H9 (cell line): Measurements from ENCODE around the gene SLC25A11. TPM values are rescaled to one million over a fixed set of nuclear protein-coding genes. Genes with fewer than 3 reads are reported as not detected.

Source experiments
- DNase-seq: peaks from one replicate; pipeline ENCODE4 v3.0.0-alpha.2; 2017
- H2AFZ ChIP-seq: one replicate; pipeline ENCODE4 v1.6.1; 2013; ENCODE audit warnings: mild to moderate bottlenecking, low read length, control low read depth, moderate library complexity
- H2AK5ac ChIP-seq: 2 replicates; pipeline ENCODE4 v1.6.1; 2013; ENCODE audit warnings: low read length, control low read depth, mixed read lengths; ENCODE audit not compliant: insufficient read length
- H2BK120ac ChIP-seq: one replicate; pipeline ENCODE4 v1.6.1; 2013; ENCODE audit warnings: low read depth, mild to moderate bottlenecking, low read length, control low read depth, inconsistent platforms; ENCODE audit not compliant: poor library complexity, severe bottlenecking
- H2BK12ac ChIP-seq: 2 replicates; pipeline ENCODE4 v1.6.1; 2013; ENCODE audit warnings: low read length, control low read depth, mixed read lengths, low read depth; ENCODE audit not compliant: insufficient read length
- H2BK15ac ChIP-seq: 2 replicates; pipeline ENCODE4 v1.6.1; 2013; ENCODE audit warnings: low read depth, low read length, control low read depth
- H2BK20ac ChIP-seq: one replicate; pipeline ENCODE4 v1.6.1; 2013; ENCODE audit warnings: low read depth, mild to moderate bottlenecking, low read length, control low read depth, inconsistent platforms; ENCODE audit not compliant: poor library complexity, severe bottlenecking
- H2BK5ac ChIP-seq: 2 replicates; pipeline ENCODE4 v1.6.1; 2013; ENCODE audit warnings: low read length, control low read depth, mixed read lengths; ENCODE audit not compliant: insufficient read length
- H3K14ac ChIP-seq: 2 replicates; pipeline ENCODE4 v1.6.1; 2013; ENCODE audit warnings: low read length, control low read depth; ENCODE audit not compliant: insufficient read depth
- H3K18ac ChIP-seq: 2 replicates; pipeline ENCODE4 v1.6.1; 2013; ENCODE audit warnings: low read depth, mild to moderate bottlenecking, mixed read lengths, low read length, control low read depth; ENCODE audit not compliant: insufficient read length
- H3K23ac ChIP-seq: 2 replicates; pipeline ENCODE4 v1.6.1; 2013; ENCODE audit warnings: low read length, control low read depth, mixed read lengths, low read depth; ENCODE audit not compliant: insufficient read length
- H3K23me2 ChIP-seq: 2 replicates; pipeline ENCODE4 v1.6.1; 2013; ENCODE audit warnings: low read depth, mild to moderate bottlenecking, mixed read lengths, low read length, control low read depth; ENCODE audit not compliant: insufficient read length, poor library complexity, severe bottlenecking
- H3K27ac ChIP-seq: 2 replicates; pipeline ENCODE4 v1.5.1; 2013; ENCODE audit warnings: low read length, control low read depth, mixed read lengths, low read depth; ENCODE audit not compliant: insufficient read length
- H3K27me3 ChIP-seq: 2 replicates; pipeline ENCODE4 v1.6.1; 2013; ENCODE audit warnings: low read length, control low read depth, inconsistent platforms; ENCODE audit not compliant: insufficient read depth
- H3K4ac ChIP-seq: 2 replicates; pipeline ENCODE4 v1.6.1; 2013; ENCODE audit warnings: low read depth, mild to moderate bottlenecking, control low read depth, inconsistent platforms, low read length, moderate library complexity
- H3K4me1 ChIP-seq: 2 replicates; pipeline ENCODE4 v1.6.1; 2013; ENCODE audit warnings: low read length, control low read depth, inconsistent platforms; ENCODE audit not compliant: insufficient read depth
- H3K4me2 ChIP-seq: 2 replicates; pipeline ENCODE4 v1.6.1; 2013; ENCODE audit warnings: low read length, control low read depth, mixed read lengths; ENCODE audit not compliant: insufficient read length, insufficient read depth
- H3K56ac ChIP-seq: 2 replicates; pipeline ENCODE4 v1.6.1; 2013; ENCODE audit warnings: low read depth, mild to moderate bottlenecking, mixed read lengths, low read length, control low read depth; ENCODE audit not compliant: insufficient read length
- H3K79me1 ChIP-seq: 2 replicates; pipeline ENCODE4 v1.6.1; 2013; ENCODE audit warnings: low read depth, mild to moderate bottlenecking, moderate library complexity, low read length, control low read depth, inconsistent platforms; ENCODE audit not compliant: insufficient read depth, poor library complexity, severe bottlenecking
- H3K79me2 ChIP-seq: 2 replicates; pipeline ENCODE4 v1.6.1; 2013; ENCODE audit warnings: low read length, control low read depth, inconsistent platforms; ENCODE audit not compliant: insufficient read depth
- H3K9ac ChIP-seq: 2 replicates; pipeline ENCODE4 v1.6.1; 2013; ENCODE audit warnings: low read length, control low read depth, mixed read lengths; ENCODE audit not compliant: insufficient read length; ENCODE audit errors: extremely low read depth
- H3K9me3 ChIP-seq: one replicate; pipeline ENCODE4 v1.6.1; 2013; ENCODE audit warnings: low read depth, low read length, inconsistent platforms; ENCODE audit not compliant: control insufficient read depth
- H3T11ph ChIP-seq: one replicate; pipeline ENCODE4 v1.6.1; 2013; ENCODE audit warnings: mild to moderate bottlenecking, low read length, control low read depth, inconsistent platforms
- H4K20me1 ChIP-seq: one replicate; pipeline ENCODE4 v1.6.1; 2013; ENCODE audit not compliant: control insufficient read depth, insufficient read length, insufficient read depth
- H4K5ac ChIP-seq: 2 replicates; pipeline ENCODE4 v1.6.1; 2013; ENCODE audit warnings: low read depth, mild to moderate bottlenecking, mixed read lengths, low read length, control low read depth; ENCODE audit not compliant: insufficient read length
- H4K8ac ChIP-seq: replicated peaks from 2 replicates; pipeline ENCODE4 v1.6.1; 2013; ENCODE audit warnings: low read length, control low read depth, mixed read lengths, low read depth; ENCODE audit not compliant: insufficient read length
- H4K91ac ChIP-seq: 2 replicates; pipeline ENCODE4 v1.6.1; 2013; ENCODE audit warnings: low read depth, mild to moderate bottlenecking, moderate library complexity, mixed read lengths, low read length, control low read depth; ENCODE audit not compliant: insufficient read length
- H3K27ac Mint-ChIP-seq, 3 experiments: 2 replicates in 2 of 3; 3 replicates in 1 of 3; pipeline ENCODE4 v1.8.0; 2020 to 2021; ENCODE audit warnings: mixed read lengths in 3 of 3, mild to moderate bottlenecking in 1 of 3, moderate library complexity in 1 of 3
- H3K27me3 Mint-ChIP-seq: 2 replicates; pipeline ENCODE4 v1.8.0; 2021; ENCODE audit warnings: low read depth, mild to moderate bottlenecking, moderate library complexity, mixed read lengths
- H3K36me3 Mint-ChIP-seq, 3 experiments: 2 replicates in 2 of 3; 3 replicates in 1 of 3; pipeline ENCODE4 v1.8.0; 2020 to 2021; ENCODE audit warnings: low read depth in 3 of 3, mixed read lengths in 3 of 3; ENCODE audit not compliant: insufficient read depth in 1 of 3
- H3K4me1 Mint-ChIP-seq, 2 experiments: 2 replicates each; pipeline ENCODE4 v1.8.0; 2020; ENCODE audit warnings: mixed read lengths in 2 of 2
- H3K4me3 Mint-ChIP-seq, 2 experiments: 2 replicates in 1 of 2; 3 replicates in 1 of 2; pipeline ENCODE4 v1.8.0; 2020 to 2021; ENCODE audit warnings: mild to moderate bottlenecking in 2 of 2, mixed read lengths in 2 of 2, moderate library complexity in 1 of 2
- H3K9me3 Mint-ChIP-seq, 2 experiments: 2 replicates in 1 of 2; 3 replicates in 1 of 2; pipeline ENCODE4 v1.8.0; 2020; ENCODE audit warnings: mild to moderate bottlenecking in 2 of 2, mixed read lengths in 2 of 2, moderate library complexity in 1 of 2
- CTCF ChIP-seq: fragments of 200-600 bp; sonication (generic); conservative IDR thresholded peaks from 3 replicates; pipeline ENCODE4 v1.8.0; 2021; ENCODE audit warnings: antibody characterized with exemption, mild to moderate bottlenecking
- WGBS: extraction: QIAGEN DNeasy Blood & Tissue Kit; methylation state at CpG from one replicate; pipeline ENCODE4 v1.1.7; 2013; ENCODE audit warnings: missing lambda C conversion rate, low lambda C conversion rate, mixed read lengths; ENCODE audit not compliant: insufficient read length; ENCODE audit errors: extremely low coverage; 5-methylcytosine and 5-hydroxymethylcytosine counted together
- total RNA-seq: library from RNA; stranded (reverse); gene quantifications from 2 replicates; pipeline ENCODE4 v1.2.1, GENCODE V29; 2021

The SLC25A11 gene
- total RNA-seq, 1 experiment from 2014 or later = 74.9 TPM

- Histone ChIP-seq H3K4me2 (no peak overlapping the region), H4K8ac (no peak overlapping the region), H2BK12ac (no peak overlapping the region), H3K79me1 (peaks cover 2% of the 10 kb centered on the region), H3K4ac (no peak overlapping the region), H2AK5ac (no peak overlapping the region), H2AFZ (no peak overlapping the region), H3K23ac (no peak overlapping the region), H4K20me1 (no peaks in the 10 kb centered on the region), H3K18ac (no peak overlapping the region), H4K5ac (no peak overlapping the region), H3K27ac (no peak overlapping the region), H3K4me1 (peaks cover 5% of the 10 kb centered on the region; the same call in 1 of the 2 replicates), H2BK20ac (no peak overlapping the region), H4K91ac (no peak overlapping the region), H3T11ph (no peak overlapping the region), H3K56ac (no peak overlapping the region), H2BK5ac (no peak overlapping the region), H2BK120ac (no peak overlapping the region), H3K23me2 (peaks cover 23% of the 10 kb centered on the region), H3K9me3 (no peaks in the 10 kb centered on the region), H3K79me2 (peaks cover 2% of the 10 kb centered on the region; the same call in 1 of the 2 replicates), H3K9ac (no peak overlapping the region), H3K27me3 (no peaks in the 10 kb centered on the region), H2BK15ac (no peak overlapping the region), H3K14ac (no peak overlapping the region)
- no CpG with 5 or more reads among the region's 15 CpGs for WGBS
- H3K27ac Mint-ChIP-seq = no peak overlapping the region
- H3K4me1 Mint-ChIP-seq = peaks cover 22 to 25% of the 10 kb centered on the region in 2 experiments
- H3K9me3 Mint-ChIP-seq = peaks cover 5 to 24% of the 10 kb centered on the region in 2 experiments; a peak in 4 of 5 replicates
- peak overlapping the region; percentile 31 to 63; a peak in 4 of 5 replicates for H3K4me3 Mint-ChIP-seq
- H3K27me3 Mint-ChIP-seq = no peaks in the 10 kb centered on the region; the same call in 1 of the 2 replicates
- no peak for TF ChIP-seq CTCF
- DNase-seq = no peak
- H3K36me3 Mint-ChIP-seq = peaks cover 30 to 45% (median 38%) of the 10 kb centered on the region in 3 experiments
Observed at GRCh38 chr17:4965311-4965986, 25.6 kb upstream of the SLC25A11 start.
